ENCODE data around the gene PRAMEF1.

The PRAMEF1 gene

DNA sequence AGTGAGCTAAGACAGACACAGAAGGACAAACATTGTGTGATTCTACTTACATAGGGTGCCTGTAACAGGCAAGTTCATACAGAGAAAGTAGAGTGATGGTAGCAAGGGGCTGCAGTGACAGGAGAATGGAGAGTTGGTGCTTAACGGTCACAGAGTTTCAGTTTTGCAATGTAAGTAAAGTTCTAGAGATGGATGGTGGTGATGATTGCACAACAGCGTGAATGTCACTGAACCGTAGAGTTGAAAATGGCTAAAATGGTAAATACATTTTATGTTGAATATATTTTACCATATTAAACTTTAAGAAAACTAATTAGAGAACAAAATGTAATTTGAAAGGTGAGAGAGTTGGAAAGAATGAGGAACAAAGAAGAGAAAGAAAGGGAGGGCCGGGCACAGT lies 36.5 kb upstream of the PRAMEF1 start:
- DNase-seq (ENCODE audit: extremely low read depth, insufficient read length): no peak
- Histone ChIP-seq H3K36me3 (ENCODE audit: control insufficient read depth, insufficient read depth, low read length) (no peaks in the 10 kb centered on the region), H3K27me3 (replicated peaks; ENCODE audit: control insufficient read depth, insufficient read depth, low read length) (peaks cover 2% of the 10 kb centered on the region), H3K4me3 (replicated peaks; ENCODE audit: low read depth, low read length) (no peak overlapping the region)
- TF ChIP-seq CTCF (IDR thresholded peaks at IDR 0.05; ENCODE audit: insufficient read depth, low read length, poor library complexity, severe bottlenecking): no peak

DNA sequence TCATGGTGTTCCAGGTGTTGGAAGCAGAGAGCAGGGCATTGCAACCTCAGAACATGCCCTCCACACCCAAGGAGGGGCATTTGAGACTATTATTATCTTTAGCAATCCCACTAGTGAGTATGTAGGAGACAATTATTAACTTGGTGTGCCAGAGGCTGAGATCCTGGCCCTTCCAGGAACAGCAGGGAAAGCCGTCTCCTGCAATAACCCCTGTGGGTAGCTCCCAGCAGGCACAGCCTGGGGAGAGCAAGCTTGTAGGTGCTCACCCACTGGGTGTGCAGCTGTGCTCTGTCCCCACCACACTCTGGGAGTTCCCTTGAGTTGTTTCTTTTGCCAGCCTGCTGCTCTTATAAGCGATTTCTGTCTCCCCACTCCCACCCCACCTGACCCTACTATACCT lies 34.9 kb upstream of the PRAMEF1 start:
- Histone ChIP-seq H3K4me3 (replicated peaks; ENCODE audit: low read depth, low read length) (no peak overlapping the region), H3K27me3 (replicated peaks; ENCODE audit: control insufficient read depth, insufficient read depth, low read length) (peaks cover 2% of the 10 kb centered on the region), H3K36me3 (ENCODE audit: control insufficient read depth, insufficient read depth, low read length) (no peaks in the 10 kb centered on the region)
- no peak for TF ChIP-seq CTCF (IDR thresholded peaks at IDR 0.05; ENCODE audit: insufficient read depth, low read length, poor library complexity, severe bottlenecking)
- DNase-seq (ENCODE audit: extremely low read depth, insufficient read length): no peak

GRCh38 chr1:12756768-12757413 lies 34.3 kb upstream of the PRAMEF1 start:
- DNase-seq (ENCODE audit: extremely low read depth, insufficient read length): no peak
- H3K4me3 ChIP-seq (replicated peaks; ENCODE audit: low read depth, low read length): no peak overlapping the region
- no peaks in the 10 kb centered on the region for H3K36me3 ChIP-seq (ENCODE audit: control insufficient read depth, insufficient read depth, low read length)
- TF ChIP-seq CTCF (IDR thresholded peaks at IDR 0.05; ENCODE audit: insufficient read depth, low read length, poor library complexity, severe bottlenecking): no peak
- peaks cover 2% of the 10 kb centered on the region for H3K27me3 ChIP-seq (replicated peaks; ENCODE audit: control insufficient read depth, insufficient read depth, low read length)

GRCh38 chr1:12757836-12758235 lies 33.4 kb upstream of the PRAMEF1 start:
- Histone ChIP-seq H3K36me3 (ENCODE audit: control insufficient read depth, insufficient read depth, low read length) (no peaks in the 10 kb centered on the region), H3K27me3 (replicated peaks; ENCODE audit: control insufficient read depth, insufficient read depth, low read length) (peaks cover 2% of the 10 kb centered on the region), H3K4me3 (replicated peaks; ENCODE audit: low read depth, low read length) (no peak overlapping the region)
- TF ChIP-seq CTCF (IDR thresholded peaks at IDR 0.05; ENCODE audit: insufficient read depth, low read length, poor library complexity, severe bottlenecking): no peak
- no peak for DNase-seq (ENCODE audit: extremely low read depth, insufficient read length)

GRCh38 chr1:12760256-12760795 lies 30.9 kb upstream of the PRAMEF1 start:
- DNase-seq (ENCODE audit: extremely low read depth, insufficient read length): no peak
- TF ChIP-seq CTCF (IDR thresholded peaks at IDR 0.05; ENCODE audit: insufficient read depth, low read length, poor library complexity, severe bottlenecking): peak; percentile 56
- peaks cover 2% of the 10 kb centered on the region for H3K27me3 ChIP-seq (replicated peaks; ENCODE audit: control insufficient read depth, insufficient read depth, low read length)
- H3K4me3 ChIP-seq (replicated peaks; ENCODE audit: low read depth, low read length): no peak overlapping the region
- no peaks in the 10 kb centered on the region for H3K36me3 ChIP-seq (ENCODE audit: control insufficient read depth, insufficient read depth, low read length)
